ENCODE data around the gene IGFALS.

IGFALS gene

DNA sequence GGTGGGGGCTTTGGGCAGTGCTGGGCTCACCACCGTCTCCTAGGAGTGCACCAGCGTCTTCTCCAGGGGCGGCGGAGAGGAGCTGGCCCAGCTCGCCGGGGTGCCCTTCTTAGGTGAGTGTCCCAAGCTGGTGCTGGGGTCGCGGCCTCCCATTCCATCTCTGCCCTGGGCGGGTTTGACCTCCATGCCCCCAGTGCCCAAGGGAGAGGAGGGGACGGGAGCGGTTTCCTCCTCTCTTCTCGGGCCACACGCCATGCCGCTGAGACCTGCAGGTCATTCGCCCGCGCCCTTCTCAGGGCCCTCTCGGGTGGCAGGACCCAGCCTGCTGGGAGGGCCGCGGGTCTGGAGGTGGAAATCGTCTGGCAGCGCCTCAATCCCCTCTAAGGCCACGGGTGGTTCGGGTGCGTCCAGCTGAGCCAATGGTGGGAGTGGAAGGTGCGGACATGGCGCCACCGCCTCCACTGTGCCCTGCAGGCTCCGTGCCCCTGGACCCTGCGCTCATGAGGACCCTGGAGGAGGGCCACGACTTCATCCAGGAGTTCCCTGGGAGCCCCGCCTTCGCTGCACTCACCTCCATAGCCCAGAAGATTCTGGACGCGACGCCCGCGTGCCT, 5.3 kb downstream of the IGFALS start:
- no peak for DNase-seq

DNA sequence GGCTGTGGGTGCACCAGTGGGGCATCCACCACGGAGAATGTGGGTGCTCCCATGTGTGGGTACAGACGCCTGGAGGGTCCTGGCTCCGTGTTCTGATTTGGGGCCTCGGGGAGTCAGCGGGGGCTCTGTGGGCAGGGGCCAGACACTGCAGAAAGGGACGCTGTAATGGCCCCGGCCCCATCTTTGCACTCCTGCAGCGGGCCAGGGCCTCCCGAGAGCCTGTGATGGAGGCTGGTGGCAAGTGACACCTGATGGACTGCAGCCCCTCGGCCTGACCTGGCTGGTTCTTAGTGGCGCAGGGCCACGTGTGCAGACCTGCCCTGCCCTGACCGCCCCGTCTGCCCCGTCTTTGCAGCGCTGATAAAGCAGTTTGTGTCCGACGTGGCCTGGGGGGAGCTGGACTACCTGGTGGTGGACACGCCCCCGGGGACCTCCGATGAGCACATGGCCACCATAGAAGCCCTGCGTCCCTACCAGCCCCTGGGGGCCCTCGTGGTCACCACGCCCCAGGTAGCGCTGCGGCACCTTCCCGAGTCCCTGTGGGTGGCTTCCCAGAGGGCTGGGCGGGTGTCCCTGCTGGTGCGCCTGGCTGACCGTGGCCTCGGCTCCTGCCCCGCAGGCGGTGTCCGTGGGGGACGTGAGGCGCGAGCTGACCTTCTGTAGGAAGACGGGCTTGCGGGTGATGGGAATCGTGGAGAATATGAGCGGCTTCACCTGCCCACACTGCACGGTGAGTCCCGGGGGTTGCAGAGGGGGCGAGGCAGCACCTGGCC, 6.0 kb downstream of the IGFALS start:
- no peak for DNase-seq

DNA sequence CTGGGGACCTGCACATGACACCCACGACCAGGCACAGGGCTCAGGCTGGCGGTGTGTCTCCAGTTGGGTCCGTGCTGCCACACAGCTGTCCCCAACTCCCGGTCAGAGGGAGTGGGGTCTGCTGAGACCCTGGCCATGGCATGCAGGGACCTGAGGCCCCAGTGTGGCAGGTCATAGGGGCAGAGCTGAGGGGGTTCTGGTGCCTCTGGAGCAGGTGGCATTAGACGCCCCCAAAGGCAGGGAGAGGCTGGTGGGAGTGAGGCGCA, 6.5 kb downstream of the IGFALS start:
- no peak for DNase-seq

DNA sequence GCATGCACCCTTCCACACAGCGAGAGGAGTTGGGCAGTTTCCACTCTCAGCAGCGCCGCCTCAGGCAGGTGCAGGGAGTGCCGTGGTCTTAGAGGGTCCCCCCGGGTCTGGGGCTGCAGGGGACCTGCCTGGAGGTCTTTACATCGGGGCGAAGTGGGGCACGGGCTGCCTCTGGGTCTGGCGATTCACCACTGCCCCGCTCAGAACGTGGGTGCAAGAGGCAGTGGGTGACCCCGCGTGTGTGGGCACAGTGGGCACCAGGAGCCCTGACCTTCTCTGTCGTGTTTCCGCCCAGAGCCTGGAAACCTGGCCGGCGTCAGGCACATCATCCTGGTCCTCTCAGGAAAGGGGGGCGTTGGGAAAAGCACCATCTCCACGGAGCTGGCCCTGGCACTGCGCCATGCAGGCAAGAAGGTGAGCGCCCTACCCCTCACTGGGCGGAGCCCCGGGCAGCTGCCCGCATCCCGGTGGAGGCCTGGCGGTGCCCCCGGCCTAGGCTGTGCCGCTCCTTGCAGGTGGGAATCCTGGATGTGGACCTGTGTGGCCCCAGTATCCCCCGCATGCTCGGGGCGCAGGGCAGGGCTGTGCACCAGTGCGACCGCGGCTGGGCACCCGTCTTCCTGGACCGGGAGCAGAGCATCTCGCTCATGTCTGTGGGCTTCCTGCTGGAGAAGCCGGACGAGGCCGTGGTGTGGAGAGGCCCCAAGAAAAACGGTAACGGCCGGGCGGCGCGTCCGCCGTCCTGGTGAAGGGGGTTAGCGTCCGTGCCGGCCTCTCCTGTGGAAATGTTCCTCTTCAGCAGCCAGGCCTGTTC, 7.1 kb downstream of the IGFALS start:
- no peak for DNase-seq

DNA sequence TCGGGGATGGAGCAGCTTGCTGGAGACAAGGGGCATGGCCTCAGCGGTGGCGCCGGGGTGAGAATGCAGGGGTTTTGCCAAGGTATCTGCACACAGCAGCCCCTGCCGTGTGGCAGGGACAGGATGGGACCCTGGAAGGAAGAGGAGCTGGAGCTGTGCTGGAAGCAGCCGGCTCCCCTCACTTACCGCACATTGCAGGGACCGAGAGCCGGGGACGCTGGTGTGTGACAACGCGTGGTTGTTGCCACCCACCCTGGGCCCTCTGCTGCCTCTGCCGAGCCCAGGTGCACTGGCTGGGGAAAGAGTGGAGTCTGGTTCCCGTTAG, 7.7 kb downstream of the IGFALS start:
- DNase-seq, result no peak

DNA sequence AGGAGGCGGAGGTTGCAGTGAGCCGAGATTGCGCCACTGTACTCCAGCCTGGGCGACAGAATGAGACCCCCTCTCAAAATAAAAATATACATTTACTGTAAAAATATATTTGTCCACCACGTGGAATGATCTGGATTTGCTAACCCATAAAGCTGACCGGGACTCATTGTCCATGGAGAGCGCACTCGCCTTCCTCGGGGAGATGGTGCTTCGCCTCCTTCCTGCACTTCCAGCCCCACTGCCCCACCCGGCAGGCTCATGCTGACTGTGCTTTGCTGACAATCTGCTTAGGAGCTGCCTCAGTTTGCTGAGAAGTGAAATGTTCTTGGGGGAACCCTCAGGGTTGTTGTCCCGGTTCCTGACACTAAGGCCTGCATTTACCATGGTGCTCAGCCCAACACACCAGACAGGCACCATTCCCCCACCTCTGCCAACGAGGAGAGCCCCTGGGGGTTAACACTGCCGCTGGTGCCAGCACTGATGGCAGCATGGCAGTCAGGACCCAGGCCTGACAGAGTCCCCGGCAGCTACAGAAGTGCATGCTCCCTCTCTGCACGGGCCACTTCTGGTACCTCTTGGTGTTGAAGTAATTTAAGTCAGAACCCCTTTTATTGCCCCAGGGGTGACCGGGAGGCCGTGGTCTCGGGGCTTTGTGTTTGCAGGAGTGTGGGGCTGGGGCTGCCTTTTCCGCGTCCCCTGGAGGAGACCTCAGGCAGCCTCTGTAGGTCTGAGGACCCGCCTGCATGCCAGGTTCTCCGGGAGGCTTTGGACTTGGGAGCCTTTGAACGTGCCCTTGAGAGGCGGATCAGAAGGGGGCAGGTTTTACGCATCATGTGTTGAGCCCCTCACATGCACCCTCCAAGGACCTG, 8.3 kb downstream of the IGFALS start:
- DNase-seq, result no peak

DNA sequence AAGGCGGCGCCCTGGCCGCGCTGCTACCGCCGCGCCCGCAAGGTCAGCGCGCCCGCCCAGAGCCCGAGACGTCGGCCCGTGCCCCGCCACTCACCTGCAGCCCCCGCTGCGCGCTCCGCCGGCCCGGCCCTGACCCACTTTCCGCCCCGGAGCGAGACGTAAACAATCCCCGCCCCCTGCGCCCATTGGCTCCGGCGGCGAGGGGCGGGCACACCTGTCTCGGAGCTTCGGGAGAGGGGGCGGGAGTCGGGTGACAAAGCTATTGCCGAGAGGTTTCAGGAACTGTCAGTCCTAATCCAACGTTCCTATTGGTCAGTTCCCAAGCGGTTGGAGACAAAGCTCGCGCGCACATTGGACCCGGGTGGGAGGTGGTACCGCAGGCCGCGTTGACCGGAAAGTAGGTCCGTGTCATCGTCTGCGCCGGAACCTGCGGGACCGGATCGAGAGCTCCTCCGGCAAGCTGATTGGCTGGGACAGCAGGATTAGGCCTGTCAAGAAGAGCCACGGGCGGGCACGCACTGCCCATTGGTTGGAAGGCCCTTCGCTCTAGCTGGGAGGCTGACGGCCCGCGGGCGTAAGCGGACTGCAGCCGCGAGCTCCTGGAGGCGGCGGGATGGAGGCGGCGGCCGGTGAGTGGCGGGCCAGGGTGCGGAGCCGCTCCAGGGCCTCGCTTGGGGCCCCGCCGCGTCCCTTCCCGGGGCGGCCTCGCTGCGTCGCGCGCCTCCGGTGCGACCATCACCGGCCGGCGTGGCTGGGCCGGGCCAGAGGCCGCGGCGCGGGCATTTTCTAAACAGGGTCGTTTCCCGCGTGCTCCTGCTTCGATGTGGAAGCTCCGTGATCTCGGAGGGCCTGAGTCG, 10.9 kb downstream of the IGFALS start, which contains the start of the genes NUBP2 and SPSB3:
TSS of gene NUBP2 (plus strand) at position 553 of the 857 bp plus-strand sequence. CDS start at position 614, 61 bp downstream.
TSS of gene SPSB3 (minus strand) at position 164 of the 857 bp plus-strand sequence. CDS start 1,088 bp downstream, outside the sequence.
- peak; percentile 95 for DNase-seq

DNA sequence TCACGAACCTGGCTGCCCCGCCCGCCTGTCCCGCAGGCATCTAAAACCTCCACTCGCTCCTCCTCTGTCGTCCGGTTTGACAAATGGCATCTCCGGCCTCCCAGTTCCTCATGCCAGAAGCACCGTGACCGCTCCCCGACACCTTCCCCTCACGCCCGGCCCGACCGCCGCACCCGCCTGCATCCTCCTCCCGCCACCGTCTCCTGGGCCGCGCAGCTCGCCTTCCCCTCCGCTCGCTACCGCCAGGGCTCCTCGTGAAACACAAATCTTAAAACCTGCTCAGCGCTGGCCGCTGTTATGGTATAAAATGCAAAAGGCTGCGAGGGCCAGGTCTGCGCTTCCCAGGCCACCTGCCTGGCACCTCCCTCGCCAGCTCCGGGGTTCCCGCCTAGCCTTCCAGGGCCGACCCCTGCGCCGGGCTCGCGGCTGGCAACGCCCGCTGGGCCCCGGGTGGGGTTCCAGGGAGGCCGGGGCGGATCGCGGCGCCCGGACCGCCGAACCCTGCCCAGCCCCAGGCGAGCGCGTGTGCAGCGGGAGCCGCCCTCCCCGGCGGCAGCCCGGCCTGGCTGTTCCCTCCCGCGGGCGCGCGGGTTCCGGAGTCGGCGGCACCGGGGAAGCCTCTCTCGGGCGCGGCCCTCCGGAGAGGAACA, 11.6 kb downstream of the IGFALS start:
- peak; percentile 25 for DNase-seq

DNA sequence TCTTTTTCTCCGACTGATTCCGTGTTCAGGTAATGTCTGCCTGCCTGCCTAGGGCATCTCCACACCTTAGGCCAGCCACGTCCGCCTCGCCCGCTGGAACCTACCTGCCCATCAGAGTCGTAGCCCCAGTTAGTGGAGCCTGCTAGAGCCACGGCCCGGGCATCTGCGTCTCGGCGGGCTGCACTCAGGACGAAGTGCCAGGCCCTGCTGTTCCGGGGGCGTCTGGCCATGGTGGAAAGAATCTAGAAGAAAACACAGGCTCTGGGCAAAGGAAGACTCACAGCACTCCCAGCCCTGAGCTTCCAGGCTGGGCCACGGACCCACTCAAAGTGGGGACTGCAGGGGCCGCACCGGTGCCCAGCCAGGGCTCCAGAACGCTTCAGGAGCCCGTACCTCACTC, 12.3 kb downstream of the IGFALS start:
- no peak for DNase-seq

DNA sequence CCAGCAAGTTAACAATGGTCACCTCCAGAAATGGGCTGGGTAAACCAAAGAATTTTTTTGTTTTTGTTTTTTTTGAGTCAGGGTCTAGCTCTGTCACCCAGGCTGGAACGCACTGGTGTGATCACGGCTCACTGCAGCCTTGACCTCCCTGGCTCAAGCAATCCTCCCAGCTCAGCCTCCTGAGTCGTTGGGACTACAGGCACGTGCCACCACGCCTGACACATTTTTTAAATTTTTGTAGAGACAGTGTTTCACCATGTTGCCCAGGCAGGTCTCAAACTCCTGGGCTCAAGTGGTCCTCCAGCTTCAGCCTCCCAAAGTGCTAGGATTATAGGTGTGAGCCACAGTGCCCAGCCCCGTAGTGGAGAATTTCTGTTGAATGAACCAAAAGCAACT, 12.8 kb downstream of the IGFALS start:
- no peak for DNase-seq

DNA sequence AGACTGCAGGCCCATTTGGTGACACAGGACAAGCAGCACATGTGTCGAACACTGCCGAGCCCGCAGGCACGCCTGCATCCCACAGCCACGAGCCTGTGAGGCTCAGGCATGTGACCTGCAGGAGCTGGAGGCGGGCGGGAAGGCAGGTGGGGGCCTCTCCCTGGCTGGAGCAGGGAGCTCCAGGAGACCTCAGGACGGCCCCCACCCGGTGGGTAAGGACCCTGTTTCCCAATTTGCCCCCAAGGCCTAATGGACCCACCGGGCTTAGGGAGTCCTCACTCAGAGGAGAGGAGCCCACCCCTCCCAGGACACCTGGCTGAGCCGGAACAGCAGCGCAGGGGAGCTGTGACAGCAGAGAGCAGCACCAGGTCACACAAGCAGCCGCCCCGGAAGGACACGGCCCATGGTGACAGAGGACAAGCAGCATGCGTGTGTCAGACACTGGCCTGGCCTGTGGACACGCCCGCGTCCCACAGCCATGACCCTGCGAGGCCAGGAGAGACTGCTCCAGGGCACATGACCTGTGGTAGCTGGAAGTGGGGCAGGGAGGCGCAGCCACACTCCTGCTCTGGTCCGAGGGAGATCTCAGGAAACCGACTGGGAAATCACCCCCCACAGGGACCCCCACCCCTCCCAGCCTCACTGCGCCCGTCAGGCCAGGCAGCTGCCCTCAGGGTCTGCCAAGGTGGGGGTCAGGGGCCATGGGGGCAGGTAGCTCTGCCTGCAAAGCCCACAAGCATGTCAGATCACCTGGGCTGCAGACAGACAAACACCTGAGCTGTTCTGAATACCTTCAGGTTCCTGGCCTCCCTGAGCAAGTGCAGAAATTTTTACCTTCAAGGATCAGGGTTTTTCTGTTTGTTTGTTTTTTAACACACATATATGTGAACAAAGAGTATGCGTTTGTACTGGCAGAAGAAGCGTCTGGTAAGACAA, 13.5 kb downstream of the IGFALS start:
- DNase-seq, result no peak

DNA sequence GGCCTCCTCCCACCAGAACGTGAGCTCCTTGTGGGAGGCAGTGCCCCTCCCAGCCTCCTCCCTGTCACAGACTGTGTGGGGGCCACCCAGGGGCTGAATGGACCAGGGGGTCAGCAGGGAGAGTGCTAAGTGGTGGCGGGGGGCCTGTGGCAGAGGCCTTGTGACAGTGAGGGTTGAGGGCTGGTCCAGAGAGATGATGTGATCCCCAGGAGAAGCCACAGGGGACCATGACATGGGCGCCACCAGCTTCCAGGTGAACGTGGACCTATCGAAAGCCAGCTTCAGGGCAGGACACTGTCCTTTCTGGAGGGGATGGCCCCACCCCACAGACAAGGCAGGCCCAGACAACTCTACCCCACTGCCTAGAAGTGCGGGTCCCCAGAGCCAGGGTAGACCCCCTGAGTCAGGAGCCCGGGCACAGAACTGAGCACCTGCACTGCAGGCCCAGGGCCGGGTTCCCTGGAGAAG, 14.2 kb downstream of the IGFALS start:
- DNase-seq, result no peak

DNA sequence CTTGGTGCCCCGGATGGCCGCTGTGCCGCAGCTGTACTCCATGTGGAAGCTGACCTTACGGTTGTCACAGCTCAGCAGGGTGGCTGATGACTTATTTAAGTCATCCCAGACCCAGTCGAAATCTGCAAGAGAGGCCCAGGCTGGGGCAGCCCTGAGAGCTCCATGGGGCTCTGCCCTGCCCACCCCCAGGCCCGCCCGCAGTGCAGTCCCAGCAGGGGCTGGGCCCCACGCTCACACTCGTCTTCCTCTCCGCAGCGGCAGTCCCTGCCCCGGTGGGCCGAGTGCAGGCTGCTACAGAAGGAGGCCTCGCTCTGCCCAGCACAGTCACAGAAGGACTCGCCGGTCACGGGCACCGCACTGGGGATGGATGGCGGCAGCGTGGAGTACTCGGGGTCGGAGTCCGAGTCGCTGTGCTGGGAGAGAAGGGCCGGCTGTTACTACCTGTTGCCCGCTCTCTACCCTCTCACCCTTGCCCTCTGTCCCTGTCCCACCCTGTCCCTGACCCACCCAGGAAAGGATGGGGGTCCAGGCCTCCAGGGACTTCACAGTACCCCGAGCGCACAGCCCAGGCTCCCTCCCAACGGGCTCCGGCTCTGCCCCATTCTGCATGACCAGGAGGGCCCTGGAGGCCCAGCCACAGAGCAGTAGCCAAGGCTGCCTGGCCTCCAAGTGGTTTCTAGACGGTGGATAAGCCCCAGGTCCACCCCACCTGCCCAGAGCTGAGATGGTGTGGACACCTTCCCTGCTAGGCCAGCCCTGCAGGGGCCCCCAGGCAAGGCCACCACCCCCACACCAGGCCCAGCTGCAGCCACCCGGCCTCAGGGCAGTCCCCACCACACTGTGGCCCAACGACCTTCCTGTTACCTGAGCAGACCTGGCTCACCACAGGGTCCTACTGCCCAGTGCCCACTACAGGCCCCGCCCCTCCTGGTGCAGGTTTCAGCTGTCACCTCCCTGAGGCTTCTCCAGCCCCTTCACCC, 15.0 kb downstream of the IGFALS start:
- DNase-seq, result no peak

DNA sequence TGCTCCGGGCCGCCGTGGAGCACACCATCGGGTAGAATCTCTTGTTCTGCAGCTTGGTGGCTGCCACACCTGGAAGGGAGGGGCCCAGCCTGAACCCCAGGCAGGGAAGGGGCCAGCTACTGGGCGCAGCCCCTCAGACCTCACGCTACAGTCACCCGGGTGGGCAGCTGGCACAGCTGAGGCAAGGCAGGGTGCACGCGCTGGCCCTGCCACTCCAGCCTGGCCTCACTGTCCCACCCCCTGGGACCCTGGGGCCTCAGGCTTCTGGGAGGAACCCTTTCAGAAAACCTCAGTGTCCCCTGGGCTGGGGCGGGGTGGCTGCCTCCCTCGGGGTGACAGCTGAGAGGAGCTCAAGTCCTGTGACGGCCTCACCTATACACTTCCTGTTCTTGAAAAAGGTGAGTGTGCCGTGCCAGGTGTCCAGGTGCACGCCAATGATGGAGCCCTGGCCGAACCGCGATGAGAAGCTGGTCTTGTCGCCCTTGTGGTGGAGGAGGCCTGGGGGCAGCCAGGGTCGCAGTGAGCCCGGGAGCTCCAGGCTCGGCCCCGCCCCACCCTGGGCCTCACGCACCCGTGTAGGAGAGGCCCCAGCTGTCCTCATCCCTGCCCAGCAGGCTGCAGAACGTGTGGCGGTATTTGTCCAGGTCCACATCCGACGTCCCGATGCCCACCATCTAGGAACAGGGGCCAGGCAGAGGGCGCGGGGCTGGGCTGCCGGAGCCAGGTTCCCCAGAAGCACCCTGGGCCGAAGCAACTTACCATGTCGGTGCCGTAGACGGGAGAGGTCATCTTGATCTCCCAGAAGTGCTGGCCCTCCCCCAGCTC, 15.9 kb downstream of the IGFALS start:
- DNase-seq, result no peak

DNA sequence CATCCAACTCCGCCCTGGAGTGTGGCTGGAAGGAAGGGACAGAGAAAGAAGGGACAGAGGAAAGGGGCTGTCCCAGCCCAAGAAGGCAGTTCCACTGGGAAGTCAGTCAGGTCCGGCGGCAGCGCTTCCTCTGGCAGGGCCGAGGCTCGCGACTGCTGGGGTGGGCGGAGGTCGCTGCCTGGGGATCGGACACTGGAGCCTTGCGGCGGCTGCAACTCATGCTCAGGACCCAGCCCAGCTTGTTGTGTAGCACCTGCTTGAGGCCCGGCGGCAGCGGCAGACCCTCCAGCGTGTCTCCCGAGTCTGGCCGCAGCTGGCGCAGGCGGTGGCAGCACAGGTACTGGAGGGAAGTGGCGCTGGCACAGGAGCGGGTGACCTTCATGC, 16.5 kb downstream of the IGFALS start:
- no peak for DNase-seq

DNA sequence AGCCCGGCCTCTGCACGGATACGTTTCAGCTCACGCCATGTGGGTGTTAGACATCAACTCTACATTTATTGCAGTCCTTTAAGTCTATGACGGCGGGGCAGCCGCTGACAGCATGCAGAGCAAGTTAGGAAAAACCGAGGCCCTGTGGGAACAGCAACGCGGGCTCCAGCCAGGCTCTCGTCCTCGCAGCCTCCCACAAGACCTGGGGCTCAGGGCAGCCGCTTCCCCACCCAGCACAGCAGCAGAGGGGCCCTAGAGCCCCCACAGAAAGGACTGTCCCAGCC, 16.9 kb downstream of the IGFALS start:
- no peak for DNase-seq

DNA sequence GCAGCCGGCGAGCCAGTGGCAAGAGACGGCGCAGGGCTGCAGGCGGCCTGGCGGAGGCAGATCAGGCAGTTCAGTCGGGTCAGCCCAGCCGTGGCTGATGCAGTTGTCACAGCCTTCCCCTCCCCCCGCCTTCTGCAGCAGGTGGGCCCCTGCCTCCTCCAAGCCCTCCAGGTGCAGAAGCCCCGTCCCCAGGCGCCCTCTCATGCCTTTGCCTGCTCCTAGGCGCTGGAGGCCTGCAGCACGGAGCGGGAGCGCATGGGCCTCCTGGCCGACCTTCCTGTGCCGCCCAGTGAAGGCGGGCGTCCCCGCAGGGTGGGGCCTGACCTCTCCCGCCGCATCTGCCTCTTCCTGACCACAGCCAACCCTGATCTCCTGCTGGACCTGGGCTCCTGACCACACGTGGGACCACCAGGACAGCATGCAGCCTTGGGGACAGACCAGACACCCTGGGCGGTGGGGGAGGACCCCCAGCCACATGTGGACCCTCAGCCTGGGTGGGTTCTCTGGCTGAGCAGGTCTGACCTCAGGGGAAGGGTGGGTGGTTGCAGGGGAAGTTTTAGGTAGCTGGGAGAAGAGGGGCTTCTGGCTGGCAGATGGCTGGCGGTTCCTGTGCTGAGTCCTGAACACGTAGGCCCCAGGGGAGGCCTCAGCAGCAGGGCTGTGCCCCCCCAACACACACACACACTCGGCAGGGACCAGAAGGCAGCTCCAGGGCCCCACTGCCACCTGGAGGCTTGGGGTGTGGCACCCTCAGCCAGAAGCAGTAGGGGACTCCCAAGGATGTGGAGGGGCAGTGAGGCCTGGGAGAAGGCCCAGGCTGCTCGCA, 17.4 kb downstream of the IGFALS start:
- no peak for DNase-seq
